ENCODE results near the gene CORO2B.

The CORO2B gene

GRCh38 chr15:68554721-68555678 is 23.8 kb upstream of the CORO2B start:
- no peak for DNase-seq (ENCODE audit: low read depth)

- no peak for DNase-seq (ENCODE audit: low read depth)
These were observed 23.1 kb upstream of the CORO2B start for GRCh38 chr15:68555679-68556037.

- DNase-seq (ENCODE audit: low read depth): no peak
These were observed 22.4 kb upstream of the CORO2B start for GRCh38 chr15:68556139-68556990.

- no peak for DNase-seq (ENCODE audit: low read depth)
These were observed 21.1 kb upstream of the CORO2B start for GRCh38 chr15:68557469-68558317.

- DNase-seq (ENCODE audit: low read depth): no peak
These were observed 20.2 kb upstream of the CORO2B start for GRCh38 chr15:68558318-68559305.

GRCh38 chr15:68559345-68560310 is 19.2 kb upstream of the CORO2B start:
- no peak for DNase-seq (ENCODE audit: low read depth)

- no peak for DNase-seq (ENCODE audit: low read depth)
These were observed 18.2 kb upstream of the CORO2B start for GRCh38 chr15:68560501-68561113.

- no peak for DNase-seq (ENCODE audit: low read depth)
These were observed 17.5 kb upstream of the CORO2B start for GRCh38 chr15:68561171-68561900.

GRCh38 chr15:68561901-68562300 is 16.9 kb upstream of the CORO2B start:
- no peak for DNase-seq (ENCODE audit: low read depth)

GRCh38 chr15:68564173-68564572 is 14.6 kb upstream of the CORO2B start:
- DNase-seq (ENCODE audit: low read depth): no peak

- DNase-seq (ENCODE audit: low read depth): no peak
These were observed 13.6 kb upstream of the CORO2B start for GRCh38 chr15:68565234-68565633.

GRCh38 chr15:68565726-68566125 is 13.1 kb upstream of the CORO2B start:
- DNase-seq (ENCODE audit: low read depth): no peak

- DNase-seq (ENCODE audit: low read depth): no peak
These were observed 12.3 kb upstream of the CORO2B start for GRCh38 chr15:68566377-68566954.

GRCh38 chr15:68567345-68567744 is 11.4 kb upstream of the CORO2B start:
- no peak for DNase-seq (ENCODE audit: low read depth)

GRCh38 chr15:68570974-68571373 is 7.8 kb upstream of the CORO2B start:
- no peak for DNase-seq (ENCODE audit: low read depth)

GRCh38 chr15:68571582-68571981 is 7.2 kb upstream of the CORO2B start:
- DNase-seq (ENCODE audit: low read depth): no peak

GRCh38 chr15:68572309-68572708 is 6.5 kb upstream of the CORO2B start:
- no peak for DNase-seq (ENCODE audit: low read depth)

- no peak for DNase-seq (ENCODE audit: low read depth)
These were observed 5.9 kb upstream of the CORO2B start for GRCh38 chr15:68572921-68573320.

Measured in HS-5 (cell line).